Inferior parietal cortex (tissue), 1 donor: Measurements from ENCODE around the gene SPG7.
"Not testable (repeated sequence)": the region's sequence is repeated elsewhere in the genome, so short reads cannot be mapped to it uniquely, and the experiment has no call there.

Source experiments
- DNase-seq: peaks from one replicate; pipeline ENCODE4 v3.0.0-alpha.2; 2016; ENCODE audit errors: extremely low spot score

Gene SPG7

GRCh38 chr16:89581045-89581695 lies 73.0 kb downstream of the SPG7 start:
- DNase-seq: no peak

GRCh38 chr16:89581861-89582563 lies 73.8 kb downstream of the SPG7 start:
- no peak for DNase-seq

- DNase-seq: no peak
These were observed 74.5 kb downstream of the SPG7 start for GRCh38 chr16:89582614-89583196.

- DNase-seq: no peak
These were observed 75.1 kb downstream of the SPG7 start for GRCh38 chr16:89583197-89583894.

- no peak for DNase-seq
These were observed 75.9 kb downstream of the SPG7 start for GRCh38 chr16:89583895-89584644.

GRCh38 chr16:89584768-89585549 lies 76.8 kb downstream of the SPG7 start:
- no peak for DNase-seq

GRCh38 chr16:89586218-89586617 lies 78.0 kb downstream of the SPG7 start:
- DNase-seq: no peak

- DNase-seq: no peak
These were observed 78.7 kb downstream of the SPG7 start for GRCh38 chr16:89586853-89587252.

GRCh38 chr16:89587676-89588075 lies 79.5 kb downstream of the SPG7 start:
- DNase-seq: not testable (repeated sequence)

GRCh38 chr16:89588413-89589109 lies 80.4 kb downstream of the SPG7 start:
- no peak for DNase-seq

- DNase-seq: no peak
These were observed 81.2 kb downstream of the SPG7 start for GRCh38 chr16:89589241-89589926.

- DNase-seq: no peak
These were observed 85.6 kb downstream of the SPG7 start for GRCh38 chr16:89593841-89594240.

GRCh38 chr16:89595330-89596060 lies 87.3 kb downstream of the SPG7 start:
- DNase-seq: no peak

GRCh38 chr16:89596061-89596689 lies 88.0 kb downstream of the SPG7 start:
- DNase-seq: no peak

GRCh38 chr16:89596957-89597649 lies 88.9 kb downstream of the SPG7 start:
- no peak for DNase-seq

GRCh38 chr16:89598199-89598598 lies 90.0 kb downstream of the SPG7 start:
- DNase-seq: no peak

GRCh38 chr16:89599451-89599858 lies 91.3 kb downstream of the SPG7 start:
- no peak for DNase-seq

- DNase-seq: no peak
These were observed 91.7 kb downstream of the SPG7 start for GRCh38 chr16:89599902-89600301.
